Measurements from ENCODE around the gene HMOX1. TPM values are rescaled to one million over a fixed set of nuclear protein-coding genes. Genes with fewer than 3 reads are reported as not detected.

Gene HMOX1
- total and polyA plus RNA-seq, 4 donors: 18.7 to 108 (median 59.7) TPM

- no peaks in the 10 kb centered on the region for H3K9me3 ChIP-seq (ENCODE audit: control insufficient read depth in 4 of 4, low read length in 3 of 4)
- peaks cover 0 to 22% (median 8%) of the 10 kb centered on the region in 4 donors for H3K36me3 ChIP-seq (ENCODE audit: control insufficient read depth in 4 of 4, insufficient read depth in 3 of 4, low read depth in 1 of 4, low read length in 3 of 4)
Measured at GRCh38 chr22:35404176-35404575, 23.3 kb downstream of the HMOX1 start.

GRCh38 chr22:35406443-35406842 lies 25.5 kb downstream of the HMOX1 start:
- H3K9ac ChIP-seq (ENCODE audit: low read depth in 1 of 2, low read length in 2 of 2): no peak overlapping the region
- H3K27ac ChIP-seq (ENCODE audit: low read depth in 1 of 2, low read length in 2 of 2): no peak overlapping the region
- no peaks in the 10 kb centered on the region for H3K27me3 ChIP-seq (ENCODE audit: control insufficient read depth in 4 of 4, insufficient read depth in 4 of 4, low read length in 3 of 4)
- H3K9me3 ChIP-seq (ENCODE audit: control insufficient read depth in 4 of 4, low read length in 3 of 4): no peaks in the 10 kb centered on the region
- no peak for DNase-seq (ENCODE audit: low spot score)
- H3K4me1 ChIP-seq (ENCODE audit: control insufficient read depth in 4 of 4, insufficient read depth in 4 of 4, low read length in 3 of 4): peaks cover 0 to 5% (median 0%) of the 10 kb centered on the region in 4 donors
- 95% methylated on average over 13 of the region's 13 CpGs for WGBS
- peaks cover 0 to 42% (median 10%) of the 10 kb centered on the region in 4 donors for H3K36me3 ChIP-seq (ENCODE audit: control insufficient read depth in 4 of 4, insufficient read depth in 3 of 4, low read depth in 1 of 4, low read length in 3 of 4)
- no peak overlapping the region for H3K4me3 ChIP-seq (ENCODE audit: low read depth in 1 of 3, low read length in 3 of 3)
- no peak for TF ChIP-seq HNF4A (conservative IDR thresholded peaks at IDR 0.05)
- no peak for TF ChIP-seq RXRA (IDR thresholded peaks at IDR 0.05)
- no peak for TF ChIP-seq FOXA1 (IDR thresholded peaks at IDR 0.05)
- TF ChIP-seq TAF1 (conservative IDR thresholded peaks at IDR 0.05): no peak
- TF ChIP-seq JUND (IDR thresholded peaks at IDR 0.05): no peak
- no peak for TF ChIP-seq ATF3 (IDR thresholded peaks at IDR 0.05)
- no peak for TF ChIP-seq RAD21 (IDR thresholded peaks at IDR 0.05)
- no peak for TF ChIP-seq SP1 (IDR thresholded peaks at IDR 0.05)

More at GRCh38 chr22:35404176-35404575, 23.3 kb downstream of the HMOX1 start:
- Histone ChIP-seq H3K4me3 (ENCODE audit: low read depth in 1 of 3, low read length in 3 of 3) (no peak overlapping the region), H3K27me3 (ENCODE audit: control insufficient read depth in 4 of 4, insufficient read depth in 4 of 4, low read length in 3 of 4) (no peaks in the 10 kb centered on the region), H3K27ac (ENCODE audit: low read depth in 1 of 2, low read length in 2 of 2) (no peak overlapping the region), H3K4me1 (ENCODE audit: control insufficient read depth in 4 of 4, insufficient read depth in 4 of 4, low read length in 3 of 4) (peaks cover 4 to 13% (median 9%) of the 10 kb centered on the region in 4 donors), H3K9ac (ENCODE audit: low read depth in 1 of 2, low read length in 2 of 2) (no peak overlapping the region)
- DNase-seq (ENCODE audit: low spot score): no peak
- TF ChIP-seq FOXA2 (IDR thresholded peaks at IDR 0.05): no peak
- TF ChIP-seq GABPA (IDR thresholded peaks at IDR 0.05 in 1 of 2, conservative IDR thresholded peaks at IDR 0.05 in 1 of 2): no peak
- no peak for TF ChIP-seq RXRA (IDR thresholded peaks at IDR 0.05)
- TF ChIP-seq FOXA1 (IDR thresholded peaks at IDR 0.05): no peak
- TF ChIP-seq RAD21 (IDR thresholded peaks at IDR 0.05): no peak
- no peak for TF ChIP-seq ZBTB33 (IDR thresholded peaks at IDR 0.05)
- no peak for TF ChIP-seq TAF1 (conservative IDR thresholded peaks at IDR 0.05)
- no peak for TF ChIP-seq HNF4G (IDR thresholded peaks at IDR 0.05)
- TF ChIP-seq JUND (IDR thresholded peaks at IDR 0.05): no peak
- no peak for TF ChIP-seq MAX (IDR thresholded peaks at IDR 0.05)
- no peak for TF ChIP-seq HNF4A (conservative IDR thresholded peaks at IDR 0.05)
- no peak for TF ChIP-seq ATF3 (IDR thresholded peaks at IDR 0.05)
- no peak for TF ChIP-seq NR2F2 (IDR thresholded peaks at IDR 0.05)
- TF ChIP-seq CTCF (IDR thresholded peaks at IDR 0.05; ENCODE audit: low read depth, low read length, missing input control): no peak
- TF ChIP-seq SP1 (IDR thresholded peaks at IDR 0.05): no peak
- no peak for TF ChIP-seq EGR1 (IDR thresholded peaks at IDR 0.05; ENCODE audit: low read depth in 2 of 2)
- 84% methylated on average over 5 of the region's 5 CpGs for WGBS
